OCI-LY1 (cell line): ENCODE measurements around the gene STRADA.

Experiments
- H2AFZ ChIP-seq: fragments of 200-600 bp; sonication (generic), shearing (Covaris generic); 2 replicates; pipeline ENCODE4 v1.6.0; 2014; ENCODE audit warnings: antibody characterized with exemption, mild to moderate bottlenecking, low read length
- H3F3A ChIP-seq: fragments of 200-600 bp; sonication (generic), shearing (Covaris generic); 2 replicates; pipeline ENCODE4 v1.6.0; 2014; ENCODE audit warnings: mild to moderate bottlenecking, antibody characterized with exemption, low read length, moderate library complexity; ENCODE audit not compliant: insufficient read depth
- H3K27ac ChIP-seq: fragments of 200-600 bp; sonication (generic); 2 replicates; pipeline ENCODE4 v1.5.1; 2014; ENCODE audit warnings: low read length, mixed run types, mild to moderate bottlenecking, low read depth; ENCODE audit not compliant: poor library complexity, severe bottlenecking
- H3K27me3 ChIP-seq: fragments of 200-600 bp; sonication (generic); 2 replicates; pipeline ENCODE4 v1.6.0; 2014; ENCODE audit warnings: antibody characterized with exemption, mild to moderate bottlenecking, low read length, moderate library complexity; ENCODE audit not compliant: insufficient read depth
- H3K36me3 ChIP-seq: fragments of 200-600 bp; sonication (generic); 2 replicates; pipeline ENCODE4 v1.6.1; 2014; ENCODE audit warnings: mild to moderate bottlenecking, antibody characterized with exemption, low read length, moderate library complexity, mixed read lengths; ENCODE audit not compliant: insufficient read depth
- H3K4me1 ChIP-seq: fragments of 200-600 bp; sonication (generic); 2 replicates; pipeline ENCODE4 v1.5.1; 2014; ENCODE audit warnings: mild to moderate bottlenecking, low read length, moderate library complexity; ENCODE audit not compliant: insufficient read depth, severe bottlenecking
- H3K4me2 ChIP-seq: fragments of 200-600 bp; sonication (generic), shearing (Covaris generic); 2 replicates; pipeline ENCODE4 v1.6.1; 2014; ENCODE audit warnings: low read length
- H3K4me3 ChIP-seq: fragments of 200-600 bp; sonication (generic); 2 replicates; pipeline ENCODE4 v1.5.1; 2014; ENCODE audit warnings: low read length, low read depth, mild to moderate bottlenecking, mixed read lengths; ENCODE audit not compliant: poor library complexity, severe bottlenecking
- H3K79me2 ChIP-seq: fragments of 200-600 bp; shearing (Covaris generic); 2 replicates; pipeline ENCODE4 v1.6.1; 2016; ENCODE audit warnings: mixed run types, low read length, mixed read lengths; ENCODE audit not compliant: insufficient read depth
- H3K9ac ChIP-seq: fragments of 200-600 bp; sonication (generic), shearing (Covaris generic); 2 replicates; pipeline ENCODE4 v1.6.1; 2014; ENCODE audit warnings: mild to moderate bottlenecking, low read length, mixed read lengths
- H3K9me2 ChIP-seq: fragments of 200-600 bp; sonication (generic), shearing (Covaris generic); 2 replicates; pipeline ENCODE4 v1.6.1; 2014; ENCODE audit warnings: low read depth, mild to moderate bottlenecking, low read length, mixed read lengths
- H3K9me3 ChIP-seq: fragments of 200-600 bp; shearing (Covaris generic); 2 replicates; pipeline ENCODE4 v1.6.1; 2014; ENCODE audit warnings: low read length, mixed read lengths
- H4K20me1 ChIP-seq: fragments of 200-600 bp; sonication (generic), shearing (Covaris generic); 2 replicates; pipeline ENCODE4 v1.6.0; 2016; ENCODE audit warnings: mild to moderate bottlenecking, low read length; ENCODE audit not compliant: insufficient read depth
- CTCF ChIP-seq: fragments of 200-600 bp; sonication (generic), shearing (Covaris generic); IDR thresholded peaks from 2 replicates; pipeline ENCODE4 v1.5.1; 2017; ENCODE audit warnings: mild to moderate bottlenecking, antibody characterized with exemption, low read length, moderate library complexity, mixed read lengths
- EZH2 ChIP-seq: fragments of 200-600 bp; sonication (generic), shearing (Covaris generic); IDR thresholded peaks from 2 replicates; pipeline ENCODE4 v1.8.0; 2017; ENCODE audit warnings: borderline replicate concordance, mixed run types, mild to moderate bottlenecking, antibody characterized with exemption, low read length, moderate library complexity, mixed read lengths

The STRADA gene

GRCh38 chr17:63702721-63703015 lies 38.9 kb downstream of the STRADA start:
- Histone ChIP-seq H3K27me3 (no peaks in the 10 kb centered on the region), H3K9ac (peak overlapping the region; percentile 67), H3K4me1 (peaks cover 66% of the 10 kb centered on the region), H3K36me3 (peaks cover 53% of the 10 kb centered on the region), H3K9me2 (no peaks in the 10 kb centered on the region), H3K4me3 (peak overlapping the region; percentile 54), H3K4me2 (peak overlapping the region; percentile 64), H3K27ac (peak overlapping the region; percentile 94), H2AFZ (no peak overlapping the region), H3F3A (no peaks in the 10 kb centered on the region), H4K20me1 (no peaks in the 10 kb centered on the region), H3K9me3 (no peaks in the 10 kb centered on the region), H3K79me2 (no peaks in the 10 kb centered on the region)
- no peak for TF ChIP-seq CTCF
- TF ChIP-seq EZH2 = no peak

- Histone ChIP-seq H3F3A (no peaks in the 10 kb centered on the region), H3K9ac (peak overlapping the region; percentile 67), H3K27ac (peak overlapping the region; percentile 94), H3K9me2 (no peaks in the 10 kb centered on the region), H4K20me1 (no peaks in the 10 kb centered on the region), H3K9me3 (no peaks in the 10 kb centered on the region), H3K27me3 (no peaks in the 10 kb centered on the region), H3K4me1 (peaks cover 72% of the 10 kb centered on the region), H3K79me2 (no peaks in the 10 kb centered on the region), H3K4me3 (peak overlapping the region; percentile 54), H2AFZ (no peak overlapping the region), H3K4me2 (peak overlapping the region; percentile 64), H3K36me3 (peaks cover 56% of the 10 kb centered on the region)
- TF ChIP-seq EZH2 (no peak), CTCF (no peak)
These were observed 39.5 kb downstream of the STRADA start for GRCh38 chr17:63701868-63702720.

- Histone ChIP-seq H3K4me3 (peak overlapping the region; percentile 54), H3F3A (no peaks in the 10 kb centered on the region), H4K20me1 (no peaks in the 10 kb centered on the region), H3K27ac (peak overlapping the region; percentile 94), H3K79me2 (no peaks in the 10 kb centered on the region), H3K36me3 (peaks cover 60% of the 10 kb centered on the region), H2AFZ (no peak overlapping the region), H3K9ac (peak overlapping the region; percentile 80), H3K9me2 (no peaks in the 10 kb centered on the region), H3K4me2 (peak overlapping the region; percentile 64), H3K27me3 (no peaks in the 10 kb centered on the region), H3K4me1 (peaks cover 77% of the 10 kb centered on the region), H3K9me3 (no peaks in the 10 kb centered on the region)
- TF ChIP-seq CTCF (no peak), EZH2 (no peak)
These were observed 40.2 kb downstream of the STRADA start for GRCh38 chr17:63701456-63701820.
